ENCODE results near the gene HOXB2.

DNA sequence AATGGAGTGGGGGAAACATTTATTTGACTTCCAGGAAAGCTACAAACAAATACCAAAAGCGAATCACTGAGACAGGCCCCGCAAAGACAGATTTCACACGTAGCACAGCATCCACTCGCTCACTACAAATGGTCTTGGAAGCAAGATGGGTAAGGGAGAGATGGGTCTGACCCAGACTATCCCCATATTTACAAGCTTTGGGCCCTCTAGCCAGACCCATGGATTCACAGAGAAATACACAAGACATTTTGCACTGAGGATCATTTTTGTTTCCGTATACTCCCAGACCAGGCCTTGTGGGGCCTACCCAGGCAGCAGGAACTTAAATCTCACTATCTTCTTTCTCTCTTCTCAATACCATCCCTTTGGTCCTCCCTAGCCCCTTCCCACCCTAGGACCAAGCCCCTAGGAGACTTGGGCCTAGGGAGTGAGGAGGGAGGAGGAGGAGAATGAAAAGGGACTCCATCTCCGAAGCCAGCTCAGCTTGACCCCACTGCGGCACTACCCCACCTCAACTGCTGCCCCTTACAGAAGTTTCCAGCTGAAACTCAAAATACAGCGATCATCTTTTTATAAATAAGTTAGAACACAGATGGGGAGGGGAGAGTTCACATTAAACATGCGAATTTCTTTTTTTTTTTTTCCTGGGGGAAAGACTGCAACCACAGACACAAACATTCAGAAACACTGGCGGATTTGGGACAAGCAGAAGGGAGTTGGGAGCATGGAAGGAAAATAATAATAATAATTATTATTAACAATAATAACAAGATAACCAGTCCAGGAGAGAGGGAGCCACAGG is 46.5 kb upstream of the HOXB2 start:
- TF ChIP-seq, protein P1, sequence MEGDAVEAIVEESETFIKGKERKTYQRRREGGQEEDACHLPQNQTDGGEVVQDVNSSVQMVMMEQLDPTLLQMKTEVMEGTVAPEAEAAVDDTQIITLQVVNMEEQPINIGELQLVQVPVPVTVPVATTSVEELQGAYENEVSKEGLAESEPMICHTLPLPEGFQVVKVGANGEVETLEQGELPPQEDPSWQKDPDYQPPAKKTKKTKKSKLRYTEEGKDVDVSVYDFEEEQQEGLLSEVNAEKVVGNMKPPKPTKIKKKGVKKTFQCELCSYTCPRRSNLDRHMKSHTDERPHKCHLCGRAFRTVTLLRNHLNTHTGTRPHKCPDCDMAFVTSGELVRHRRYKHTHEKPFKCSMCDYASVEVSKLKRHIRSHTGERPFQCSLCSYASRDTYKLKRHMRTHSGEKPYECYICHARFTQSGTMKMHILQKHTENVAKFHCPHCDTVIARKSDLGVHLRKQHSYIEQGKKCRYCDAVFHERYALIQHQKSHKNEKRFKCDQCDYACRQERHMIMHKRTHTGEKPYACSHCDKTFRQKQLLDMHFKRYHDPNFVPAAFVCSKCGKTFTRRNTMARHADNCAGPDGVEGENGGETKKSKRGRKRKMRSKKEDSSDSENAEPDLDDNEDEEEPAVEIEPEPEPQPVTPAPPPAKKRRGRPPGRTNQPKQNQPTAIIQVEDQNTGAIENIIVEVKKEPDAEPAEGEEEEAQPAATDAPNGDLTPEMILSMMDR (conservative IDR thresholded peaks at IDR 0.05) = no peak
- TF ChIP-seq EZH2 (IDR thresholded peaks at IDR 0.05; ENCODE audit: low read depth) = no peak
